ENCODE results near the gene FZR1.
A peak's percentile ranks its signal among the peaks of the same experiment; 100 is the strongest.

The FZR1 gene

DNA sequence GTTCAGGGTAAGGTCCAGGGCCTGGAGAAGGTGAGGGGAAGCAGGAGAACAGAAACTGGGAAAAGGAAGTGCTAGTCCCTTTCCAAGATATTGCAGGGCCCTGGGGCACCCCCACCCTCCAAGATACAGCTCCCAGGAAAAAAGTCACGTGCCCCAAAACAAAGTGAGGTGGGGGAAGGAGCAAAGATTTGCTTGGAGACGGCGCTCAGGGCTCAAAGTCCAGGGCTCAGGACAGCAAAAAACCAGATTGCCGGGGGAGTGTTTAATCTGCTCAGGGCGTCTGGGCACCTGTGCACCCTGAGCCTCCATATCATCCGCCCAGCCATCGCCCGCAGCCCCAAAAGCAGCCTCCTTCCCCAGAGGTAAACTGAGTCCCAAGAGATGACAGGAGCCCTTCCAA, 32.1 kb upstream of the FZR1 start:
- DNase-seq, result no peak

- DNase-seq, result no peak
These were observed 31.5 kb upstream of the FZR1 start for GRCh38 chr19:3474614-3475013.

GRCh38 chr19:3475449-3475848, 30.7 kb upstream of the FZR1 start:
- no peak for DNase-seq

DNA sequence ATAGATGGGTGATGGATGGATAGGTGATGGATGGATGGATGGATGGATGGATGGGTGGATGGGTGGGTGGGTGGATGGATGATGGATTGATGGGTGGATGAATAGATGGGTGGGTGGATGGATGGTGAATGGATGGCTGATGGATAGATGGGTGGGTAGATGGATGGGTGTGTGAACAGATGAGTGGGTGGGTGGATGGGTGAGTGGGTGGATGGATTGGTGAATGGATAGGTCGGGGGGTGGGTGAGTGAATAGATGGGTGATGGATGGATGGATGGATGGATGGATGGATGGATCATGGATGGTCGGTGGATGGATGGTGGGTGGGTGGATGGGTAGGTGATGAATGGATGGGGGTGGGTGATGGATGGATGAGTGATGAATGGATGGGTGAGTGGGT, 29.3 kb upstream of the FZR1 start:
- no peak for DNase-seq

GRCh38 chr19:3477506-3477905, 28.6 kb upstream of the FZR1 start:
- DNase-seq, result no peak

GRCh38 chr19:3477951-3478350, 28.2 kb upstream of the FZR1 start:
- DNase-seq, result no peak

DNA sequence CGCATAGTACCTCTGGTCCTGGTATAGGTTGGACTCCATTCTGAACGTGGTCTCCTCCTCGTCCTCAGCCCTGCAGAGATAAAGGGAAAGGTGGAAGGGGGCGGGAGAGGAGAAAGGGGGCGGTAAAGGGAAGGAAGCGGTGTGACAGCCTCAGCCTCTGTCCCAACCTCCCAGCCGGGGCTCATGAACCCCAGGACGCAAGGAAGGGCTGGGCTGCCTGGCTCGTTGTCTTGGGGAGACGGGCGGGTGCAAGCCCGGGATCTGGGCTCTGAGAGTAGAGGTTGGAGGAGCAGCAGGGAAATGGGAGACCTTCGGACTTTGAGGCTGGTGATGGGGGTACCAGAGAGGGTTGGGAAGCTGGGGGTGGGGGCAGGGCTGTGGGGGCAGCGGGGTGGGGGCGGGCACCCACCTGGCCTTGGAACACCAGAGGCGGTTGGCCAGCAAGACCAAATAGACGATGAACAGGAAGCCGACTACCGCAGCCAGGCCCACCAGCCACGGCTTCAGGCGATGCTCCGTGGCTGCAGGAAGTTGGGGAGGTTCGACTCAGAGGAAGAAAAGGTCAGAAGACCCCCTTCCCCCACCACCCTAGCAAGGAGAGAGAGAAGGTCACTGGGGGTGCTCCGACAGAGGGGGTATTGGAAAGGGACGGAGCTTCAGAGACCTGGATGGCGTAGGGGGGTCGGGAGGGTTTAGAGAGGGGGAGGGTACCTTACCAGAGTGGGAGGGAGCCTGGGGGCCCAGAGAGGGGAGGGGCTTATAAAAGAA, 27.5 kb upstream of the FZR1 start:
- peak; percentile 16 for DNase-seq

GRCh38 chr19:3479177-3479833, 26.8 kb upstream of the FZR1 start:
- DNase-seq, result peak; percentile 70

- peak; percentile 41 for DNase-seq
These were observed 26.3 kb upstream of the FZR1 start for GRCh38 chr19:3479834-3480215.

DNA sequence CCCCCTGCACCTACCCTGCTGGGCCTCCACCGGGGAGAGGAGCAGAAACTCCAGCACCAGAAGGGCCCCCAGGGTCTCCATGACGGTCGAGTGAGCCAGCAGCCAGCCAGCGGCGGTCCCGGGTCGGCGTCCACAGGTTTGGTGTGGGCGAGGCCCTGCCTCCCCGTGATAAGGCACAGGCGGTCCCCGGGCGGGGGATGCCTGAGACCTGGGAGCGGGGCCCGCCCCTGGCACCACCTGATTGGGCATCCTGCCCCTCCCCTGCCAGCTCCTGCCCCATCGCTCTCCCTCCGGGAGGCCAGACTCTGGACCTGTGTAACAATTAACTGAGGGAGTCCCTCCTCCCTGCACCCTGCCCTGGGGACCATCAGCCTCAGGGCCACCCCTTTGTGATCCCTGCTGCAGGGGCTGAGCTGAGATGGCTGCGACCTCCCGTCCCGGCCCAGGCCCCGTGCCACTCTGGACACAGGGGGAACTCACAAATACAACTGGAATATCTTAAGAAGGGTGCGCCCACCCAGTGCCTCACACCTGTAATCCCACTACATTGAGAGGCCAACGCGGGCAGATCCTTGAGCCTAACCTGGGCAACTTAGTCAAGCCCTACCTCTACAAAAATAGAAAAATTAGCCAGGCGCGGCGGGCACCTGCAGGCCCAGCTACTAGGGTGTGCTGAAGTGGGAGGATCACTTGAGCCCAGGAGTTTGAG, 25.6 kb upstream of the FZR1 start, which contains the start of gene SMIM24:
Gene SMIM24, minus strand, starts transcription at position 143 of the 709 bp plus-strand sequence. Its CDS starts 62 bp downstream, at position 81.
- DNase-seq, result no peak

DNA sequence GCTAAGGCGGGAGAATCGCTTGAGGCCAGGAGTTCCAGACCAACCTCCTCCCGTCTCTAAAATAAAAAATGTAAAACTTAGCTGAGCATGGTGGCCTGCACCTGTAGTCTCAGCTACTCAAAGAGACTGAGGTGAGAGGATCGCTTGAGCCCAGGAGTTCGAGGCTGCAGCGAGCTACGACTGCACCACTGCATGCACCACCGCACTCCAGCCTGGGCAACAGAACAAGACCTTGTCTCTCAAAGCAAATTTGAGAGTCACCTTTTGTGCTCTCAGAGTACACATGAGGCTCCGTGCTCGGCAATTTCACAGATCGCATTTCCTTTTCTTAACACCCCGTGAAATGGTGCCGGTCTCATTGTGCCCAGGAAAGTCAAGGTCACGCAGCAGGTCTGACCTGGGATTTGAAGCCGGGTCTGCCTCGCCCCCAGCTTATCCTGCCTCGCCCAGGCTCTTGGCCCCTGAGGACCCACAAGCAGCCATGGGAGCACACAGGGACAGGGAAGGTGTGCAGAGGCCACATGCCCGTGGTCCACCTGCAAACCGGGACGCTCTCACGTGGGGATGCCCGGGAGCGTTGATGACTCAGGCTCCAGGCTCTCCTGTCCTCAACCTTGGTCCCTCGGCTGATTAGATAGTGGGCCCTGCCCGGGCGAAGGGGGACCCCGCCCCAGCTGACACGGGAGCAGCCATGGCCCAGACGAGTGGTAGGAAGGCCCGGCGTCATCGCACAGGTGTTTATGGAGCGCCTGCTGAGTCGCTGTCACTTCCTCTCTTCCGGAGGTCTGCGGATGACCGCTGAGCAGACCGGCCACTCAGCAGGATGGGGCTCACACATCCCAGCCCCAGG, 24.6 kb upstream of the FZR1 start:
- DNase-seq, result no peak

DNA sequence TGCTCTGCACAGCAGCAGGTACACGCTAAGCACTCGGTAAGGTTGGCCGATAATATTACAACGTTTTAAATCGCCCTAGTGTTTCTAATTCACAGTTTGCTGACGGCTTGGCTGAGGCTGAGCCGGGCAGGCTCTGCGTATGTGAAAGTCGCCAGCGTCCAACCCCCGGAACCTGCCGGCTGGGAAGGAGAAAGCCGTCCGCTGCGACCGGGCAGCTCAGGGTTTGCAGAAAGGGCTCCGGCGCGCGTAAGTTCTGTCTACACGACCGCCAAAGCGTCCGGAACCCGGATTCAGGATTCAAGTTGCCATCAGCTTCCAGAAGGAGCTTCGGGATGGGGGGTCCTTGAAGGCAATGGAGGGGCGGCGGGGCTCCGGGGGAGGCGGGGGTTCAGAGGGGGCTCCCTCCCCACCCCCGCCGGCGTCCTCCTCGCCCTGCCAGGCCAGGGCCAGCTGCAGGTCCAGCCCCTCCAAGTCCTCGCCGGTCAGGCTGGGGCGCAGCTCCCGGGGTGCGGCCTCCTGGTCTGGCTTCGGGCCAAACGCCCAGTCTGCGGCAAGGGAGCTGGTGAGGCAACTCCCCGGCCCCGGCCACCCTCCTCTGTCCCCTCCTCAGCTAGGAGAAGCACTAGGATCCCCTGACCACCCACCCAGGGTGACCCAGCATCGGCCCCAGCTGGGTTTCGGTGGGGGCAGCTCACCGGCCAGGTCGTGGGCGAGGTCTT, 23.4 kb upstream of the FZR1 start:
- no peak for DNase-seq

GRCh38 chr19:3483226-3483628, 22.9 kb upstream of the FZR1 start, which contains the start of gene SMIM44:
Gene SMIM44, minus strand, starts transcription at chr19:3483441. Its CDS starts 38 bp downstream, at chr19:3483403.
- no peak for DNase-seq

DNA sequence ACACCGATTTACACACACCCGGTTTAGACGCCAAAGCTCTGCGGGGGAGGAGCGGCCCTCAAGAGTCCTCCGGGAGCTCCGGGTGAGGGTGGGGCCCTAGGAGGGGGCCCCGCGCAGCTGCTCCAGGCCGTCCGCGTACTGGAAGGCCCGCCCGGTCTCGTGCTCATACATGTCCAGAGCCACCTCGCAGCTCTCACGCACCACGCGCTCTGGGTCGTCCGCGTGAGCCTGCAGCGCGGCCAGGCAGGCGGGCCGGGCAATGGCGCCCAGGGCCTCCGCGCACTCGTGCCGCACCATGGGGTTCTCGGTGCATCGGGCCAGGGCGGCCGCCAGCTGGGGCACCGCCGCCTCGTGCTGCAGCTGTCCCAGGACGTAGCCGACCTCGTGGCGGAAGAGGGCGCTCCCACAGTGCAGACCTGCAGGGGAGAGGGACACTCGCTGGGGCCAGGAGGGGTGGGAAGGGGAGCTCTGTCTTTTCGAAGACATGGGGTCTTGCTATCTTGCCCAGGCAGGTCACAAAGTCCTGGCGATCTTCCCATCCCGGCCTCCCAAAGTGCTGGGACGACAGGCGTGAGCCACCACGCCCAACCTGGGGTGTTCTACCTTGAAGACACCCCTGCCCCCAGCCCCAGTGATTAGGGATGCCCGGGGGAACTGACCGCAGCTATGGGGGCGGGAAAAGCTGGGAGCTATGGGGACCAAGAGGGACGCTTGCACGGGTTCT, 14.6 kb upstream of the FZR1 start:
- no peak for DNase-seq

GRCh38 chr19:3492131-3492839, 13.8 kb upstream of the FZR1 start:
- no peak for DNase-seq

DNA sequence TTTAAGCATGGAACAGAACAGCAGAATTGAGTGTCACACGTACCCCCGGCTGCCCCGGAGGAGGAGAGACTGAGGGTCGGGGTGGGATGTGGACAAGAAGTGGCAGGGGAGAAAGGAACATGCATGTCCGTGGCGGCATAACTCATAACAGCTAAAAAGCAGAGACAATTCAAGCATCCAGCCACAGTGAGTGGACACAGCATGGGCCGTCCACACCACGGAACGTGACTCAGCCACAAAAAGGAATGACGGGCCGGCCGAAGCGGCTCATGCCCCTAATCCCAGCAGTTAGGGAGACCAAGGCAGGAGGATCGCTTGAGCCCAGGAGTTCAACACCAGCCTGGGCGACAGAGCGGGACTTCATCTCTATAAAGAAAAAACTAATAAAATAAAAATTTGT, 13.2 kb upstream of the FZR1 start:
- no peak for DNase-seq

- DNase-seq, result no peak
These were observed 12.5 kb upstream of the FZR1 start for GRCh38 chr19:3493651-3494050.

- peak; percentile 44 for DNase-seq
These were observed 12.1 kb upstream of the FZR1 start for GRCh38 chr19:3494051-3494450.

DNA sequence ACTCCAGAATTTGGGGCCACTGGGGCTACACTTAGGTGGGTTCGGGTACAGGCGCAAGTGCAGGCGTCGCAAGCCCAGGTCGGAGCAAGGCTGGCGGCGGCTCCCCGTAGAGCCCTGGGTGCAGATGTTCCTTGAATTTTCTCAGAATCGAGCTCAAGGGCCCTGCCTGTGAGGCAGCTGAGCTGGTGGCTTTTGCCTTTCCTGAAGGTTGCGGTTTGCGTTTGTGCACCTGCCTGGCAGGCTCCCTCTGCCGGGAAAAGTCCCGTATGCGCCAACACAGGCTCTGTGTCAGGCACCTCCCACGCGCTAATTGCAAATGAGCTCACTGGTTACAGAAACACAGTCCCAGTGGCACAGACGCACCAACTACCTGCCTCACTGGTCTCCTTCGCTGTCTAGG, 11.6 kb upstream of the FZR1 start:
- DNase-seq, result peak; percentile 63

DNA sequence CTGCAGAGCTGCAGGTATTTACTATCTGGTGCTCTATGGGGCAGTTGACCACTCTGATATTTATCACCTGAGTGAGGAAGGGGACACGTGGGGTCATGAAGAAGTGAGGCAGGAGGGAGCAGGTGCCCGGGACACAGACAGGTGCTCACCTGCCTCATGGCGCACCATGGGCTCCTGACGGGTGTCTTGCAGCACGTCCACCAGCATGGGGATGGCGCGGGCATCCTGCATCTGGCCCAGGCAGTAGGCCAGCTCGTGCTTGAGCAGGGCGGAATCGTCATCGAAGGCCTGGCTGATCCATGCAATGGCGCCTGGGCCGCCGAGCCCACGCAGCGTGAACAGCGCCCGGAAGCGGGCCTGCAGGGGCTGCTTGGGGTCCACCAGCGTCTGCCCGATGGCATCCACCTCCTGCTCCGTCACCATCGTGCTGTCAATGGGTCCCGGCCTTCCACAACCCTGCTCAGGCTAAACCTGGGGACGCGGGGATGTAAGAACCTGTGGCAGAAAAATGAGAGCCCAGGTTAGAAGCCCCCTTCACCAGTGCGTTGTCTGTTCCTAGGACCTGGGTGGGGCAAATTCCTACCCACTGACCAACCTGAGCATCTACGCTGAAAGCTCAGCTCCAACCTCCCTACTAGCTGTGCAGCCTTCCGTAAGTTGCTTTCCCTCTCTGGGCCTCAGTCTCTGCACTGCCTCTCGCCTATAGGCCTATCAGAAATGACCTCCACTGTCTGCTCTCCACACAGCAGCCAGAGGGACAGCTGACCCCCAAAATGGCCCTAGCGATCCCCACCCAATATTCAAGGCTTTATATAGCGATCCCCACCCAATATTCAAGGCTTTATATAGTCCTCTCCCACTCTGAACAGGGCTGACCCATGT, 9.5 kb upstream of the FZR1 start:
- no peak for DNase-seq
